PFSK-1 (cell line): ENCODE data around the gene RALGAPA2.

Source experiments
- FOXP2 ChIP-seq: optimal IDR thresholded peaks from 2 replicates; pipeline ENCODE3; 2011; ENCODE audit warnings: borderline replicate concordance, control low read depth, inconsistent platforms; ENCODE audit not compliant: insufficient read depth; ENCODE audit errors: extremely low read length, extremely low read depth
- POLR2AphosphoS5 ChIP-seq: IDR thresholded peaks from 2 replicates; pipeline ENCODE4 v1.6.1; 2012; ENCODE audit warnings: low read depth, mild to moderate bottlenecking, control low read depth, low read length, moderate library complexity
- TAF1 ChIP-seq: IDR thresholded peaks from 2 replicates; pipeline ENCODE4 v1.6.1; 2012; ENCODE audit warnings: low read length, control low read depth, borderline replicate concordance; ENCODE audit not compliant: insufficient read depth

- TF ChIP-seq POLR2AphosphoS5 (no peak), TAF1 (no peak), FOXP2 (no peak)
Measured at GRCh38 chr20:20489648-20490341, 222.6 kb downstream of the RALGAPA2 start.
